Measurements from ENCODE around the gene PHLPP1. TPM values are rescaled to one million over a fixed set of nuclear protein-coding genes. Genes with fewer than 3 reads are reported as not detected.
A peak's percentile ranks its signal among the peaks of the same experiment; 100 is the strongest.

PHLPP1 gene
- total RNA-seq, 4 donors from 2014 or later, result 28.1 to 56.6 (median 37.1) TPM

DNA sequence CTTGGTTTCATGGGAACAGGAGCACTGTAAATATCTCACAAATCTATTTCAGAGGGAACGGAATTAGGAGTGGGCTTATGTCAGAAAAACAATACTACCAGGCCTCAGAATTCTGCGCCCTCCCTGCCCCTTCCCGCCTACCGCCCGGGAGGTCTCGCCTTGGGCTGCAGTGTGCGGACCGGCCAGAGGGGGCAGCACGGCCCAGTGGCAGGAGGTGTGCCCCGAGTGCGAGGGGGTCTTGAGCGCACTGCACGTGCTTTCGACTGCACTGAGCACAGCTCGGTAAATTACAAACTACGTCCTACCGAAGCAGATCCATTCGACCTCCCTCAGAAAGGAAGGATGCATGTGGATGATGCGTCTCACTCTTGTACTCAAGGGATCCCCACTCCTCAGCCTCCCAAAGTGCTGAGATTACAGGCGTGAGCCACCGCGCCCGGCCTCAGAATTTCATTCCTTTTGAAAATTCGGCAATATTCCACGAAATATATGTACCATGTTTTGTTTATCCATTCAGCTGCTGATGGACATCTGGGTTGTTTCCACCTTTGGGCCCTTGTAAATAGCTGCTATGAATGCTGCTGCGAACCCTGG lies 307.2 kb downstream of the PHLPP1 start:
- 79% methylated on average over 25 of the region's 26 CpGs for WGBS
- DNase-seq (ENCODE audit: low spot score in 2 of 2), result no peak
- Histone ChIP-seq H3K27me3 (no peaks in the 10 kb centered on the region), H3K4me1 (no peaks in the 10 kb centered on the region), H3K9me3 (no peaks in the 10 kb centered on the region), H3K4me3 (no peak overlapping the region), H3K27ac (no peak overlapping the region), H3K36me3 (no peaks in the 10 kb centered on the region)
- TF ChIP-seq, protein P1, sequence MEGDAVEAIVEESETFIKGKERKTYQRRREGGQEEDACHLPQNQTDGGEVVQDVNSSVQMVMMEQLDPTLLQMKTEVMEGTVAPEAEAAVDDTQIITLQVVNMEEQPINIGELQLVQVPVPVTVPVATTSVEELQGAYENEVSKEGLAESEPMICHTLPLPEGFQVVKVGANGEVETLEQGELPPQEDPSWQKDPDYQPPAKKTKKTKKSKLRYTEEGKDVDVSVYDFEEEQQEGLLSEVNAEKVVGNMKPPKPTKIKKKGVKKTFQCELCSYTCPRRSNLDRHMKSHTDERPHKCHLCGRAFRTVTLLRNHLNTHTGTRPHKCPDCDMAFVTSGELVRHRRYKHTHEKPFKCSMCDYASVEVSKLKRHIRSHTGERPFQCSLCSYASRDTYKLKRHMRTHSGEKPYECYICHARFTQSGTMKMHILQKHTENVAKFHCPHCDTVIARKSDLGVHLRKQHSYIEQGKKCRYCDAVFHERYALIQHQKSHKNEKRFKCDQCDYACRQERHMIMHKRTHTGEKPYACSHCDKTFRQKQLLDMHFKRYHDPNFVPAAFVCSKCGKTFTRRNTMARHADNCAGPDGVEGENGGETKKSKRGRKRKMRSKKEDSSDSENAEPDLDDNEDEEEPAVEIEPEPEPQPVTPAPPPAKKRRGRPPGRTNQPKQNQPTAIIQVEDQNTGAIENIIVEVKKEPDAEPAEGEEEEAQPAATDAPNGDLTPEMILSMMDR (IDR thresholded peaks at IDR 0.05), result peak in 1 of 2 donors; percentile 18
- TF ChIP-seq POLR2AphosphoS5 (IDR thresholded peaks at IDR 0.05) (no peak), POLR2A (IDR thresholded peaks at IDR 0.05) (no peak)

DNA sequence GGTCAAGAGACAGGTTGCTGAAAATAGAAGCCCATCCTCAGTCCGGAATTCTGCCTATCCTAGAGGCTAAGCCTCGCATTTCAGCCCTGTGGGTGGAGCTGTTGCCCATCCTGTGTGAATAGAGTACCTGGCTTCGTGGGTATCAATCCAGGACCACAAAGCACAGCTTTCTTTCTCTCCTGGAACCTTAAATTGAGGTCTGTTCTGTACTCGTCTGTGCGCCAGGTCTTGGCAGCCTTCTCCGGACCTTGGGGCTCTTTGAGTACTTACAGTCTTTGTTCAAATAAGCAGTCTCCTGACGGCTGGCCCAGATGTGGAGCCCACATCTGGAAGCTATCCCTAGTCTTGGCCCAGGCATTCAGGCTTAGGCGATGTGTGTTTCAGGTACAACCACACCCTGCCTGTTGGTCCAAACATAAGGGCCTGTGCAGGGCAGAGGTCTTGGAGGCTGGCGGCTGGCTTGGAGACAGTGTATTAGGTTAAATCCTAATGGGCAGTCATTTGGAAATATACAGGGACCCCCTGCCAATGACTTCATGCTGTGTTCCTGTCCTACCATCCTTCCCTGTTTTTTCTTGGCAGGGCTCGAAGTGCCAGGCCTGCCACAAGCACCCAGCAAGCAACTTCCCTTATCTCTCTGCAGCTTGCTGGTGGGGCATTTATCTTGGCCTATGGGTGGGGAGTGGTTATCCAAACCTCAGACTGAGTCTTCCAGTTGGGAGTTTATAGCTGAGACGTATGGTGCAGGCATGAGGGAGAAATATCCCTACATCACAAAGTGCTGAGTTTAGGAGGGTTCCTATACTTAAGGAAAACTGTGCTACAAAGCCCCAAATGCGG lies 310.1 kb downstream of the PHLPP1 start:
- 35% methylated on average over 10 of the region's 12 CpGs for WGBS
- TF ChIP-seq, protein P1 (IDR thresholded peaks at IDR 0.05), result peak in 1 of 2 donors; percentile 34
- TF ChIP-seq POLR2AphosphoS5 (IDR thresholded peaks at IDR 0.05) (no peak), EP300 (IDR thresholded peaks at IDR 0.05) (no peak)

DNA sequence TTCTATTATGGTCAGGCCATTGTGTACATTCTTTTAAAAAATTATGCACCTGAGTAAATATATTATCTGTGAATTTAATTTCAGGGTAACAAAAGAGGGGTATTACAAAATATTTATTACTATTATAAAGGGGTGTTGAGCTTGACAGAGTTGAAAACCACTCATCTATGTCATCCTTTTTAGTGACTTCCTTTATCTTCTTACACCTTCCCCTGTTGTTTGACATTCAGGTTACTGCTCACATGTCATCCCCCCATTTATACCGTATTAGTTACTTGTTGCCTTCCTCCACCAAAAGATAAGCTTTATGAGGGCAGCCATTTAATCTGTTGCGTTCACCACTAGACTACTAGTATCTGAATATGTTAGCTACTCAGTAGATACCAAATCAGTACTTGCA lies 313.0 kb downstream of the PHLPP1 start:
- no peak for DNase-seq (ENCODE audit: low spot score in 2 of 2)
- WGBS, result 91% methylated on average over 2 of the region's 2 CpGs
- no peaks in the 10 kb centered on the region for H3K4me1 ChIP-seq
- no peak for TF ChIP-seq POLR2A (IDR thresholded peaks at IDR 0.05)
- no peak for TF ChIP-seq EP300 (IDR thresholded peaks at IDR 0.05)
- TF ChIP-seq POLR2AphosphoS5 (IDR thresholded peaks at IDR 0.05), result no peak
- TF ChIP-seq, protein P1 (IDR thresholded peaks at IDR 0.05), result no peak
- H3K36me3 ChIP-seq, result no peaks in the 10 kb centered on the region
- no peak overlapping the region for H3K27ac ChIP-seq
- no peaks in the 10 kb centered on the region for H3K27me3 ChIP-seq
- no peak overlapping the region for H3K4me3 ChIP-seq
- no peaks in the 10 kb centered on the region for H3K9me3 ChIP-seq

More for the DNA sequence above, 310.1 kb downstream of the PHLPP1 start:
- H3K27me3 ChIP-seq, result no peaks in the 10 kb centered on the region
- H3K36me3 ChIP-seq, result no peaks in the 10 kb centered on the region
- H3K9me3 ChIP-seq, result no peaks in the 10 kb centered on the region
- no peaks in the 10 kb centered on the region for H3K4me1 ChIP-seq
- no peak overlapping the region for H3K4me3 ChIP-seq
- DNase-seq (ENCODE audit: low spot score in 2 of 2), result no peak
- H3K27ac ChIP-seq, result no peak overlapping the region

Other genes with a start within 250 kb of the PHLPP1 start
- 10 to 100 TPM; 22.7 to 43.5 (median 32.4) TPM for gene ZCCHC2, start 192.5 kb upstream of the PHLPP1 start, total RNA-seq

All from suprapubic skin (tissue), 4 donors.